GM21576 (cell line): ENCODE measurements around the gene NXPH2.
"Not testable (repeated sequence)": the region's sequence is repeated elsewhere in the genome, so short reads cannot be mapped to it uniquely, and the experiment has no call there.

Source experiments
- ATAC-seq: cut with Tn5 transposase; IDR thresholded peaks from one replicate; pipeline ENCODE4 v1.9.1; 2021; ENCODE audit warnings: mild to moderate bottlenecking, moderate library complexity; ENCODE audit not compliant: unreplicated experiment

The NXPH2 gene

GRCh38 chr2:138760676-138761075, 19.5 kb downstream of the NXPH2 start:
- no peak for ATAC-seq

GRCh38 chr2:138757384-138757783, 22.8 kb downstream of the NXPH2 start:
- no peak for ATAC-seq

- no peak for ATAC-seq
Measured at GRCh38 chr2:138752197-138752956, 27.8 kb downstream of the NXPH2 start.

DNA sequence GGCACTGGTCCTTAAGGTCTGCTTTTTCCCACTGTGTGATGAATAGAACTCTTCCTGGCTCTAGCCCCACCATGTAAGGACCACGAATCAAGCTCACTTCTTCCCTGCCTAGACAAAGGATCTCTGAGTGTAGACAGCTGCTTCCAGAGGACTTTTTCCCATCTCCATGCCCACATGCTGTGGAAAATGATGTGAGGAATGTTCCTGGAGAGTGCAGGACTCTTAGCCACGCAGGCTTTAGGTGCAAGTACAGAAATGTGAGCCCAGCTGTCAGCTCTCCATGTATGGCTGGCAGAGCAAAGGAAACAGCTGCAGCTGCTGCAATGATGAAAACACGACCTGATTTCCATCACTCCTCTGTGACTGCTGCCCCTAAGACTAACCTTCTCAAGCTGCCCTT, 35.5 kb downstream of the NXPH2 start:
- ATAC-seq, result no peak

- no peak for ATAC-seq
Measured at GRCh38 chr2:138742441-138743057, 37.6 kb downstream of the NXPH2 start.

DNA sequence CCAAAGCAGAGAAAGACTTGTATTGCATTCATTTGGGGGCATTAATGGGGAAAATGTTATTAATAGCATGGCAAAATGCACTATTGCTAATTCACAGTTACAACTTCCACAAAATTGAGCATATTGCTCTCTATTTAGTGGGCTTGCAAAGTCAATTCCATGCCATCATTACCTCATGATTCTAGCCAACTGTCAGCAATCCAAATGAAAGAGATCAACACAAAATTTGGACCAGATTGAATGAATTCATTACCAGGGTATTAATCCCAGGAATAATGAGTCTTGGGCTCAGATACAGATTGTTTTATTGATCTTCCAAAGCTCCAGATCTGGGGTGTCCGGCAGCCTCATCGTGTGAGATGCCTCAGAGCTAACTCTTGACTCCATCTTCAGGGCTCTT, 38.3 kb downstream of the NXPH2 start:
- no peak for ATAC-seq

DNA sequence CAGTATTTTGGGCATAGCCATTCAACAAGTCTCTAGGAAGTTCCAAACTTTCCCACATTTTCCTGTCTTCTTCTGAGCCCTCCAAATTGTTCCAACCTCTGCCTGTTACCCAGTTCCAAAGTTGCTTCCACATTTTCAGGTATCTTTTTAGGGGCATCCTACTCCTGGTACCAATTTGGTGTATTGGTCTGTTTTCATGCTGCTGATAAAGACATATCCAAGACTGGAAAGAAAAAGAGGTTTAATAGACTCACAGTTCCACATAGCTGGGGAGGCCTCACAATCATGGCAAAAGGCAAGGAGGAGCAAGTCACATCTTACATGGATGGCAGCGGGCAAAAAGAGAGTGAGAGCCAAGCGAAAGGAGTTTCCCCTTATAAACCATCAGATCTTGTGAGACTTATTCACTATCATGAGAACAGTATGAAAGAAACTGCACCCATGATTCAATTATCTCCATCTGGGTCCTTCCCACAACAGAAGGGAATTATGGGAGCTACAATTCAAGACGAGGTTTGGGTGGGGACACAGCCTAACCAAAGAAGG, 43.1 kb downstream of the NXPH2 start:
- ATAC-seq, result not testable (repeated sequence)

DNA sequence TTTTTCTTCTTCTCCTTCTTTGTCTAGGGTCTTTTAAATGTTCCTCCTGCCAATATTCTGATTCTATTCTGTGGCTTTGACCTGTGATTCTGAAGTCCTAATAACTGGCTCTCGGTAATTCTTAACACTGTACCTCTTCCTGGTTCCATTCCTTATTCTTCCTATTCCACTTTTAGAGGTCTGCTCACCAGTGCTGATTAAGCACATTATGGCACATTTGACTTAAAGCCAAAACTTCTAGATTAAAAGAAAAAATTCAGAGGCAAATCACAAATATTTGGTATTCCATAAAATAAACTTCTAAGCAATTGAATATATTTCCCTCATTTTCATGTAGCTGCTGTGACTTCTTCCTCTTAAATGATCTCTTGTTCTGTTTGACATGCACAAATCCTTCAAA, 47.5 kb downstream of the NXPH2 start:
- ATAC-seq, result no peak

GRCh38 chr2:138730497-138731030, 49.6 kb downstream of the NXPH2 start:
- no peak for ATAC-seq

- no peak for ATAC-seq
Measured at GRCh38 chr2:138727956-138728355, 52.2 kb downstream of the NXPH2 start.

DNA sequence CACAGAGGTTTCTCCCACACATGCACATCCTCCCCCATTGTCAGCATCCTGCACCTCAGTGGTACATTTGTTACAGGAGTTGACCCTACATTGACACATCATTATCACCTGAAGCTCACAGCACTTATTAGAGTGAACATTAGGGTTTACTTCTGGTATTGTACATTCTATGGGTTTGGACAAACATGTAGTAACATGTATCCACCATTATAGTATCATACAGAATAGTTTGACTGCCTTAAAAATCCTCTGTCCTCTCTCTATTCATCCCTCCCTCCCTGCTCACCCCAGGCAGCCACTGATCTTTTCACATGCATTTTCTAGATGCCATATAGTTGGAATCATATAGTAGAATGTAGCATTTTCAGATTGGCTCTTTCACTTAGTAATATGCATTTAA, 53.5 kb downstream of the NXPH2 start:
- no peak for ATAC-seq

- ATAC-seq, result no peak
Measured at GRCh38 chr2:138724729-138725459, 55.3 kb downstream of the NXPH2 start.

- no peak for ATAC-seq
Measured at GRCh38 chr2:138724327-138724726, 55.9 kb downstream of the NXPH2 start.

DNA sequence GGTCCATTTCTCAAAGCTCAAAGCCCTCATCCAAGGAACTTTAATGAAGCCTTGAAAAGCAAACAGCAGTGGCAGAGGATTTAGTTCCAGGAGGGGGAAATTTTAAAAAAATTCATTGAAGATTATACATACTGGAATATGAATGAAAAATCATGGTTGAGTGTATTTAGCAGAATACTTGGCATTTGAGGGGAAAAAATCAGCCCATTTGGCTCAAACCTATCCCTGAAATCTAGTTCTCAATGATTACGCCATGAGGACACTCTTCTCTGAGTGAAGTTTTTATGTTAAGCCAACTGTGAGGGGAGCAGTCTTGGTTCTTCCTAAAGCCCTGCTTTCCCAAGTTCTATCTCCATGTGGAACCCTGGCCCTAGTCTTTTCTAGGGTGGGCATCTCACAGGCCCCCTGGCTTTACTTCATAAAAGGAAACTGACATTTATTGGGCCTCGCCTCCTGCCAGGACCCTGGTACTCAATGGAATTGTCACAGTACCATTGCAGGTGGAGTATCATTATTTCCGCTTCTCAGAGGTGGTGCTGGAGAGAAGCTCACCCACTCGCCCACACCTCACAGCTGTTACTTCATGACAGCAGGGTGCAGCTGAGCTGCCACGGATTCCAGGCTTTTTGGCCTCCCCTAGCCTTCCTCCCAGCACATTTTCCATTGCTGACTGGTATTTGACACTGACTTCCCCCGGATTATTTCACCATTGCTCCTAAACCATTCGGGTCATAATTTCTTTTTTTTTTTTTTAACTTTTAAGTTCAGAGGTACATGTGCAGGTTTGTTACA, 56.8 kb downstream of the NXPH2 start:
- no peak for ATAC-seq

DNA sequence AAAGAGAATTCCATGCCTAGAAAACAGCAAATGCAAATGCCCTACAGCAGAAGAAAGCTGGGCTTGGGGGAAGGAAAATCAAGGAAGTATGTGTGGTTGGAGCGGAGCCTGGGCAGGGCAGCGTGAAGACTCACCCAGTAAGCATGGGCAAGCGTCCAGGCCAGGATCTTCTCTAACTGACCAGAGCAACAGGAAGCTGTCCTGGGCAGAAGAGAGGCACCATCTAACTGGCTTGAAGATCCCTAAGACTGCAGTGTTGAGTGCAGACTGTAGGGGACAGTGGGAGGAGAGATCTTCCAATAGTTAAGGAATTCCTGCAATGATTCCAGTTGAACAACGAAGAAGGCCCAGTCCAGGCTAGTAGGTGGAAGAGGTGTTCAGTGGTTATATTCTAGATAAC, 57.9 kb downstream of the NXPH2 start:
- ATAC-seq, result no peak

DNA sequence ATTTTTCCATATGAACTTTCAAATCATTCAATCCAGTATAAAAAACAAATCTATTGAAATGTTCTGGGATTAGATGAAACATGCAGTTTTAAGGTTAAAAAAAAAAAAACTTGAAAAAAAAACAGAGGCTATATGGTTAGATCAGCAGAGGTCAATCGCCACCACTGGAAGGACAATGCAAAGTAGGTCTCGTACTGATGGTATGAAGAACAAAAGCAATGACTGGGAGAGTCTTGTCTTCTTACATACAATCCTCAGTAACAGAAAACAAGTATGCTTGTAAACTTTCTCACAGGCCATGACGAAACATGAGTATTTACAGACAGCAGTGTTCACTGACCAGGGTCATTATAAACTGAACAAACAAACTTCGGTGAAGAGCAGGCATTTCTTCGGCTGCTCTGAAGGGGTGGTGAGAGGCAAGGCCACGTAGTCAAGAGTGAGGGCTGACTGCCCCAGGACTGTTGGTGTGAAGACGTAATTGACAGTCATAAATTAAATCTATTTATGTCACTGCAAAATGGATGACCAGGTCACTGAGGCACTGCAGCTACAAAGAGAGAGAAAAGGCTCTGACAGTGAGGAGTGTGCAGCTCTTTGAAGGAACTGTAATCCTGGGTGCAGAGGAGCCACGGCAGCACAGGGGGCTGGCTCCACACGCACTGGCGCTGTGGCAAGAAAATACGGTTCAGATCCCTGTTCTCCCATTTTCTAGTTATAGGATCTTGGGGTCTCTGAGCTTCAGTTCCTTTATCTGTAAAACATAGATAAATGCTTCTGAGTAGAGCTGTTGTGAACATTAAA, 60.0 kb downstream of the NXPH2 start:
- ATAC-seq, result no peak

DNA sequence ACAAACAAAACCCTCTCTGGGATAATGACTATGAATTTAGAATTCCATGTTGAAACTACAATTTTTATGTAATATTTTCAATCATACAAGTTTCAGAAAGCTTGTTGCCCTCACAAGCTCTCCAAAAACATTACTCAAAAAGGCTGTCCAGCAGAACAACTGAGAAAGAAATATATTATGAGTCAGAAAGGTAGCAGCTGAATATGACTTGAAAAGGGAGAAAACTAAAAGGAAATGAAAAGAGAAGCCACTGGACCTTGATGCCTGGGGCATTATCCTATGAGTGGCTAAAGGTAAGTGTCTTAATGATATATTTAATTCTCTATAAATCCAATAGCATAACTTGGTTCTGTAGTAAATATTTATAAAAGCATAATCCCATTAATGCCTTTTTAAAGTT, 61.8 kb downstream of the NXPH2 start:
- no peak for ATAC-seq

DNA sequence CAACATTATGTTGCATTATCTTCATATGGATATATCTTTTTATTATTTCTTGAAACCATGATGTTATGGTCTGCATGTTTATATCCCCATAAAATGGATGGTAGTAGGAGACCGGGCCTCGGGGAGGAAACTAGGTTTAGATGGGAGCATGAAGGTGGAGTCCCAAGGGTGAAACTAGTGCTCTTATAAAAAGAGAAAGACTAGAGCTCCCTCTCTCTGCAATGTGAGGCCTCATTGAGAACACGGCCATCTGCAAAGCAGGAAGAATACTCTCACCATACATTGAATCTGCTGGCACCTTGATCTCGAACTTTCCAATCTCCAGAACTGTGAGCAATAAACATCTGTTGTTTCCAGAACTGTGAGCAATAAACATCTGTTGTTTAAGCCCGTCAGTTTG, 64.0 kb downstream of the NXPH2 start:
- ATAC-seq, result no peak

- no peak for ATAC-seq
Measured at GRCh38 chr2:138713504-138713903, 66.7 kb downstream of the NXPH2 start.

- no peak for ATAC-seq
Measured at GRCh38 chr2:138713069-138713496, 67.1 kb downstream of the NXPH2 start.
